HUES6 (cell line): ENCODE data around the gene SHMT2.
A peak's percentile ranks its signal among the peaks of the same experiment; 100 is the strongest.
"Not testable (repeated sequence)": the region's sequence is repeated elsewhere in the genome, so short reads cannot be mapped to it uniquely, and the experiment has no call there.

ENCODE experiments used
- H3K27ac ChIP-seq: 2 replicates; pipeline ENCODE4 v1.7.0; 2013; ENCODE audit warnings: low read depth, mild to moderate bottlenecking, low read length, inconsistent platforms
- H3K27me3 ChIP-seq: 2 replicates; pipeline ENCODE4 v1.6.1; 2013; ENCODE audit warnings: low read length; ENCODE audit not compliant: control insufficient read depth, insufficient read depth
- H3K36me3 ChIP-seq: 2 replicates; pipeline ENCODE4 v1.6.1; 2013; ENCODE audit warnings: low read length; ENCODE audit not compliant: control insufficient read depth, insufficient read depth
- H3K4me1 ChIP-seq: 2 replicates; pipeline ENCODE4 v1.6.1; 2013; ENCODE audit warnings: low read length; ENCODE audit not compliant: control insufficient read depth, insufficient read depth
- H3K4me3 ChIP-seq: 2 replicates; pipeline ENCODE4 v1.5.1; 2013; ENCODE audit warnings: low read depth, low read length
- H3K9ac ChIP-seq: one replicate; pipeline ENCODE4 v1.6.1; 2013; ENCODE audit warnings: mild to moderate bottlenecking, low read length
- H3K9me3 ChIP-seq: 2 replicates; pipeline ENCODE4 v1.6.1; 2013; ENCODE audit warnings: low read depth, low read length; ENCODE audit not compliant: control insufficient read depth, insufficient read depth

The SHMT2 gene

GRCh38 chr12:57276233-57276632, 46.7 kb downstream of the SHMT2 start:
- not testable (repeated sequence) for H3K27me3 ChIP-seq, H3K9me3 ChIP-seq, H3K9ac ChIP-seq, H3K27ac ChIP-seq, H3K4me3 ChIP-seq
- Histone ChIP-seq H3K36me3 (peaks cover 31% of the 10 kb centered on the region), H3K4me1 (peaks cover 12% of the 10 kb centered on the region)

GRCh38 chr12:57276935-57277563, 47.5 kb downstream of the SHMT2 start:
- peaks cover 34% of the 10 kb centered on the region for H3K36me3 ChIP-seq
- no peaks in the 10 kb centered on the region for H3K27me3 ChIP-seq
- no peak overlapping the region for H3K27ac ChIP-seq
- H3K4me3 ChIP-seq: no peak overlapping the region
- H3K9me3 ChIP-seq: no peaks in the 10 kb centered on the region
- peaks cover 9% of the 10 kb centered on the region for H3K4me1 ChIP-seq
- no peak overlapping the region for H3K9ac ChIP-seq

- Histone ChIP-seq H3K36me3 (peaks cover 43% of the 10 kb centered on the region), H3K4me3 (no peak overlapping the region), H3K4me1 (peaks cover 9% of the 10 kb centered on the region), H3K27ac (no peak overlapping the region), H3K9ac (no peak overlapping the region), H3K9me3 (no peaks in the 10 kb centered on the region), H3K27me3 (no peaks in the 10 kb centered on the region)
Measured at GRCh38 chr12:57278465-57279381, 49.2 kb downstream of the SHMT2 start.

- H3K9ac ChIP-seq: peak overlapping the region; percentile 12
- H3K4me3 ChIP-seq: no peak overlapping the region
- H3K27ac ChIP-seq: peak overlapping the region; percentile 63; the same call in 1 of the 2 replicates
- no peaks in the 10 kb centered on the region for H3K27me3 ChIP-seq
- peaks cover 9% of the 10 kb centered on the region for H3K4me1 ChIP-seq
- no peaks in the 10 kb centered on the region for H3K9me3 ChIP-seq
- H3K36me3 ChIP-seq: peaks cover 53% of the 10 kb centered on the region
Measured at GRCh38 chr12:57280211-57281062, 50.9 kb downstream of the SHMT2 start.

- peaks cover 61% of the 10 kb centered on the region for H3K36me3 ChIP-seq
- H3K9ac ChIP-seq: not testable (repeated sequence)
Measured at GRCh38 chr12:57282073-57282472, 52.6 kb downstream of the SHMT2 start.

More at GRCh38 chr12:57282073-57282472, 52.6 kb downstream of the SHMT2 start:
- H3K27me3 ChIP-seq, H3K4me1 ChIP-seq, H3K9me3 ChIP-seq, H3K4me3 ChIP-seq, H3K27ac ChIP-seq: not testable (repeated sequence)
